CD4-positive, alpha-beta T cell (primary cell): ENCODE measurements around the gene PTMS. TPM values are rescaled to one million over a fixed set of nuclear protein-coding genes. Genes with fewer than 3 reads are reported as not detected.
"Not testable (repeated sequence)": the region's sequence is repeated elsewhere in the genome, so short reads cannot be mapped to it uniquely, and the experiment has no call there.

Experiments
- ATAC-seq: fragments of 200-7000 bp; cut with Tn5 transposase; one replicate; pipeline ENCODE4 v1.10.0; 2022; ENCODE audit warnings: mild to moderate bottlenecking; ENCODE audit not compliant: poor library complexity
- CTCF ChIA-PET: fragments of 350-600 bp; sonication (Branson Sonifier 250); formaldehyde crosslinking; loops from one replicate; lab custom pipeline; 2021; ENCODE audit warnings: antibody characterized with exemption, inconsistent platforms; lab: Charles Lee
- POLR2A ChIA-PET: fragments of 350-600 bp; sonication (Branson Sonifier 250); formaldehyde crosslinking; loops from one replicate; lab custom pipeline; 2021; ENCODE audit warnings: antibody characterized with exemption, inconsistent platforms; lab: Charles Lee
- DNase-seq, 14 experiments: peaks; one replicate each; pipeline ENCODE4 v3.0.0-alpha.2; 2013 to 2020; ENCODE audit warnings: mixed read lengths in 2 of 14
- H3K27ac ChIP-seq, 2 donors: one replicate each; pipeline versions ENCODE4 v1.5.1 to v1.7.0; 2013; ENCODE audit warnings: low read length in 2 of 2, low read depth in 1 of 2, mild to moderate bottlenecking in 1 of 2
- H3K27me3 ChIP-seq, 2 experiments: 1 replicate in 1 of 2; 2 replicates in 1 of 2; pipeline versions ENCODE4 v1.6.1 to v1.7.0; 2013; ENCODE audit warnings: low read length in 2 of 2, control low read depth in 1 of 2, mild to moderate bottlenecking in 1 of 2, moderate library complexity in 1 of 2; ENCODE audit not compliant: insufficient read depth in 2 of 2, control insufficient read depth in 1 of 2
- H3K36me3 ChIP-seq: one replicate; pipeline ENCODE4 v1.6.1; 2013; ENCODE audit warnings: low read length, control low read depth; ENCODE audit not compliant: insufficient read depth
- H3K4me1 ChIP-seq: one replicate; pipeline ENCODE4 v1.6.1; 2013; ENCODE audit warnings: low read length, control low read depth; ENCODE audit not compliant: insufficient read depth
- H3K4me3 ChIP-seq: one replicate; pipeline ENCODE4 v1.5.1; 2013; ENCODE audit warnings: mild to moderate bottlenecking, low read length, moderate library complexity
- H3K9me3 ChIP-seq, 2 experiments: 1 replicate in 1 of 2; 2 replicates in 1 of 2; pipeline versions ENCODE4 v1.6.1 to v1.7.0; 2013; ENCODE audit warnings: low read length in 2 of 2, mild to moderate bottlenecking in 2 of 2, control low read depth in 1 of 2, moderate library complexity in 1 of 2; ENCODE audit not compliant: control insufficient read depth in 1 of 2, insufficient read depth in 1 of 2
- H3K27ac Mint-ChIP-seq: one replicate; pipeline ENCODE4 v1.8.0; 2020; ENCODE audit warnings: mixed read lengths
- H3K27me3 Mint-ChIP-seq: one replicate; pipeline ENCODE4 v1.8.0; 2021; ENCODE audit warnings: mixed read lengths
- H3K36me3 Mint-ChIP-seq: one replicate; pipeline ENCODE4 v1.8.0; 2021; ENCODE audit warnings: low read depth, mixed read lengths
- H3K4me1 Mint-ChIP-seq: one replicate; pipeline ENCODE4 v1.8.0; 2021; ENCODE audit warnings: low read depth, mixed read lengths
- H3K4me3 Mint-ChIP-seq: one replicate; pipeline ENCODE4 v1.8.0; 2020; ENCODE audit warnings: mild to moderate bottlenecking, mixed read lengths
- H3K9me3 Mint-ChIP-seq: one replicate; pipeline ENCODE4 v1.8.0; 2020; ENCODE audit warnings: mixed read lengths
- CTCF ChIP-seq: fragments of 200-600 bp; IDR thresholded peaks from one replicate; pipeline ENCODE4 v1.8.0; 2022; ENCODE audit warnings: antibody characterized with exemption, mild to moderate bottlenecking
- intact Hi-C, 2 experiments: fragments of 100-400 bp; cut with DNase I in 1 of 2; cut with micrococcal nuclease in 1 of 2; formaldehyde crosslinking; loops; one replicate each; pipeline versions ENCODE4 v1.15.1 to v1.9.0; 2023 to 2025; cut with DNase I, micrococcal nuclease
- total RNA-seq, 174 experiments: library from RNA in 2 of 174; stranded (reverse) in 2 of 174; gene quantifications; one replicate each; pipeline ENCODE4 v1.2.3 and lab custom pipeline; 2021 to 2026

The PTMS gene
- total RNA-seq, 2 experiments from 2014 or later, result 1.5 to 1.9 TPM

DNA sequence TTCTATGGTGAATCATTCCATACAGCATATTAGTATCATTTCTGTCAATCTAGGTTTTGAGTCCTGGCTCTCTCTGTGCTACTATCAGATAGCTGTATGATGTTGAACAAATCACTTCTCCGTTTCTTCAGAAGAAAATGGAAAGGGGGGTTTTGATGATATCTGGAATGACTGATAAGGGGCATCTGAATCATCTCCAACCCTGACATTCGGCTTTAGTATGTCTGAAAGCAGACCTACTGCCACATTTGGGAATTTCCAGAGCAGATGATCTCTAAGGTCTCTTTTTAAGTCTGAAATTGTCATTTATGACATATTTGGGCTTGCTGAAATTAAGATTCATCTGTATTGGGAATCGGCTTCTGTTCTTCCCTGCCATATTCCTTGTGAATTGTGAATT lies 23.3 kb upstream of the PTMS start:
- intact Hi-C loops, result no loop called here
- H3K4me1 Mint-ChIP-seq, result peaks cover 15% of the 10 kb centered on the region
- POLR2A ChIA-PET, result no interaction called here
- no peak overlapping the region for H3K27ac Mint-ChIP-seq
- no peak for TF ChIP-seq CTCF
- DNase-seq (no peak), ATAC-seq (no peak)
- H3K27me3 Mint-ChIP-seq, result no peaks in the 10 kb centered on the region
- no peaks in the 10 kb centered on the region for H3K27me3 ChIP-seq
- peaks cover 10% of the 10 kb centered on the region for H3K36me3 ChIP-seq
- peaks cover 16% of the 10 kb centered on the region for H3K36me3 Mint-ChIP-seq
- peaks cover 0 to 6% of the 10 kb centered on the region in 2 experiments for H3K9me3 ChIP-seq
- CTCF ChIA-PET, result no interaction called here
- H3K27ac ChIP-seq, result no peak overlapping the region
- H3K4me1 ChIP-seq, result peaks cover 16% of the 10 kb centered on the region
- no peak overlapping the region for H3K4me3 Mint-ChIP-seq
- no peaks in the 10 kb centered on the region for H3K9me3 Mint-ChIP-seq
- H3K4me3 ChIP-seq, result no peak overlapping the region

- H3K27ac Mint-ChIP-seq, ATAC-seq, CTCF ChIA-PET, H3K27me3 Mint-ChIP-seq, H3K4me3 Mint-ChIP-seq, H3K27ac ChIP-seq, intact Hi-C loops, H3K27me3 ChIP-seq, H3K9me3 ChIP-seq, POLR2A ChIA-PET, DNase-seq, H3K9me3 Mint-ChIP-seq, H3K4me3 ChIP-seq: not testable (repeated sequence)
- Mint-ChIP-seq H3K4me1 (peaks cover 15% of the 10 kb centered on the region), H3K36me3 (peaks cover 20% of the 10 kb centered on the region)
- Histone ChIP-seq H3K36me3 (peaks cover 15% of the 10 kb centered on the region), H3K4me1 (peaks cover 16% of the 10 kb centered on the region)
Observed at GRCh38 chr12:6743300-6743699, 22.9 kb upstream of the PTMS start.

GRCh38 chr12:6745741-6746525 lies 20.2 kb upstream of the PTMS start:
- Histone ChIP-seq H3K27me3 (no peaks in the 10 kb centered on the region), H3K4me1 (peaks cover 16% of the 10 kb centered on the region), H3K27ac (peak overlapping the region; percentile 8 to 52), H3K36me3 (peaks cover 41% of the 10 kb centered on the region), H3K4me3 (no peak overlapping the region), H3K9me3 (peaks cover 0 to 6% of the 10 kb centered on the region in 2 experiments)
- TF ChIP-seq CTCF, result no peak
- Mint-ChIP-seq H3K4me3 (no peak overlapping the region), H3K4me1 (peaks cover 15% of the 10 kb centered on the region), H3K9me3 (no peaks in the 10 kb centered on the region), H3K36me3 (peaks cover 42% of the 10 kb centered on the region), H3K27ac (peak overlapping the region; percentile 82), H3K27me3 (no peaks in the 10 kb centered on the region)
- peak in 6 of 14 experiments; percentile 20 to 74 (median 54) for DNase-seq
- ATAC-seq, result peak; percentile 99
- intact Hi-C loops, result no loop called here
- ChIA-PET POLR2A (interaction anchor here (0.7 to 1.3 kb wide), 3 partner anchors 15 to 362 kb away, joined by 3 read pairs; partner anchors contain the start of gene P3H3), CTCF (interaction anchor here (1.1 kb wide), 1 partner anchor 145 kb away, joined by 3 read pairs; no protein-coding TSS in a partner anchor)
